GM12878 (cell line): ENCODE data around the gene ESYT3.

Experiments
- BHLHE40 ChIP-seq, 2 experiments: fragments of 450-650 bp in 1 of 2; IDR thresholded peaks; 2 replicates each; pipeline ENCODE4 v1.6.1; 2011 to 2017; ENCODE audit warnings: low read depth in 2 of 2, borderline replicate concordance in 1 of 2, improper control_type of control experiment in 1 of 2, low read length in 1 of 2, mild to moderate bottlenecking in 1 of 2
- CBFB ChIP-seq: IDR thresholded peaks from 2 replicates; pipeline ENCODE4 v1.6.1; 2016; ENCODE audit warnings: antibody characterized with exemption, low read depth
- CREB1 ChIP-seq: IDR thresholded peaks from 2 replicates; pipeline ENCODE4 v1.6.1; 2012; ENCODE audit warnings: low read depth, mild to moderate bottlenecking, inconsistent platforms
- ESRRA ChIP-seq: IDR thresholded peaks from 2 replicates; pipeline ENCODE4 v1.6.1; 2012; ENCODE audit warnings: mild to moderate bottlenecking, low read length, improper control_type of control experiment
- EZH2 ChIP-seq: IDR thresholded peaks from 2 replicates; pipeline ENCODE4 v1.6.1; 2012; ENCODE audit warnings: low read depth, mild to moderate bottlenecking, control low read depth, inconsistent platforms, low read length, borderline replicate concordance; ENCODE audit not compliant: control insufficient read depth
- TF ChIP-seq, protein P1 (sequence below), 3 experiments: IDR thresholded peaks in 2 of 3; conservative IDR thresholded peaks in 1 of 3; 2 replicates each; pipeline ENCODE4 v1.5.1; 2011; ENCODE audit warnings: low read depth in 3 of 3, low read length in 3 of 3, mild to moderate bottlenecking in 3 of 3, control low read depth in 2 of 3, moderate library complexity in 2 of 3, inconsistent platforms in 1 of 3, mixed read lengths in 1 of 3; ENCODE audit not compliant: control insufficient read depth in 2 of 3, insufficient read depth in 1 of 3; ENCODE audit errors: extremely low read depth in 1 of 3

DNA sequence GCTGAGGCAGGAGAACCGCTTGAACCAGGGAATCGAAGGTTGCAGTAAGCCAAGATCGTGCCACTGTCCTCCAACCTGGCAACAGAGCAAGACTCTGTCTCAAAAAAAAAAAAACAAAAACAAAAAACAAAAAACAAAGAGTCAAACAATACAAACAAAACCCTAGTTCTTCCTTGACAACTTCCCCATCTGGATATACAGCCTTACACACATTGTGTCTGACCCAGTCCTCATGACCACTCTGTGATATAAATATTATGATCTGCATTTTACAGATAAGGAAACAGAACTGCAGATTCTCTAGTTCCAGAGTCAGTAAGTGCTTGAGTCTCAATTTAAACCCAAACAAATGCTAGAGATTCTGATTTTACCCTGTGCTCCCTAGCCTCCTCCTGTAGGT, 4.8 kb upstream of the ESYT3 start:
- no peak for TF ChIP-seq CREB1
- no peak for TF ChIP-seq EZH2
- no peak for TF ChIP-seq CBFB
- TF ChIP-seq, protein P1, sequence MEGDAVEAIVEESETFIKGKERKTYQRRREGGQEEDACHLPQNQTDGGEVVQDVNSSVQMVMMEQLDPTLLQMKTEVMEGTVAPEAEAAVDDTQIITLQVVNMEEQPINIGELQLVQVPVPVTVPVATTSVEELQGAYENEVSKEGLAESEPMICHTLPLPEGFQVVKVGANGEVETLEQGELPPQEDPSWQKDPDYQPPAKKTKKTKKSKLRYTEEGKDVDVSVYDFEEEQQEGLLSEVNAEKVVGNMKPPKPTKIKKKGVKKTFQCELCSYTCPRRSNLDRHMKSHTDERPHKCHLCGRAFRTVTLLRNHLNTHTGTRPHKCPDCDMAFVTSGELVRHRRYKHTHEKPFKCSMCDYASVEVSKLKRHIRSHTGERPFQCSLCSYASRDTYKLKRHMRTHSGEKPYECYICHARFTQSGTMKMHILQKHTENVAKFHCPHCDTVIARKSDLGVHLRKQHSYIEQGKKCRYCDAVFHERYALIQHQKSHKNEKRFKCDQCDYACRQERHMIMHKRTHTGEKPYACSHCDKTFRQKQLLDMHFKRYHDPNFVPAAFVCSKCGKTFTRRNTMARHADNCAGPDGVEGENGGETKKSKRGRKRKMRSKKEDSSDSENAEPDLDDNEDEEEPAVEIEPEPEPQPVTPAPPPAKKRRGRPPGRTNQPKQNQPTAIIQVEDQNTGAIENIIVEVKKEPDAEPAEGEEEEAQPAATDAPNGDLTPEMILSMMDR (IDR thresholded peaks at IDR 0.05 in 2 of 3, conservative IDR thresholded peaks at IDR 0.05 in 1 of 3; ENCODE audit: control insufficient read depth in 2 of 3, extremely low read depth in 1 of 3, insufficient read depth in 1 of 3, low read depth in 3 of 3, low read length in 3 of 3) = no peak
- no peak for TF ChIP-seq BHLHE40 (IDR thresholded peaks at IDR 0.05; ENCODE audit: borderline replicate concordance in 1 of 2, low read depth in 2 of 2, low read length in 1 of 2)
- no peak for TF ChIP-seq ESRRA
